DND-41 (cell line): ENCODE results near the gene KIRREL3.

Source experiments
- CTCF ChIP-seq: IDR thresholded peaks from 2 replicates; pipeline ENCODE4 v1.5.1; 2012; ENCODE audit warnings: borderline replicate concordance, low read length, moderate library complexity, mild to moderate bottlenecking; ENCODE audit not compliant: poor library complexity, severe bottlenecking; ENCODE audit errors: extremely low read depth
- EZH2 ChIP-seq: IDR thresholded peaks from 3 replicates; pipeline ENCODE4 v1.6.1; 2012; ENCODE audit warnings: borderline replicate concordance, low read depth, mild to moderate bottlenecking, moderate library complexity, low read length, inconsistent platforms; ENCODE audit not compliant: severe bottlenecking

- TF ChIP-seq CTCF, result no peak
- TF ChIP-seq EZH2, result no peak
Observed at GRCh38 chr11:126403022-126403581, 597.5 kb downstream of the KIRREL3 start.
